GM23338 (cell line): Measurements from ENCODE around the gene NAA10. TPM values are rescaled to one million over a fixed set of nuclear protein-coding genes. Genes with fewer than 3 reads are reported as not detected.
A peak's percentile ranks its signal among the peaks of the same experiment; 100 is the strongest.

Source experiments
- ATAC-seq: fragments of 200-7000 bp; cut with Tn5 transposase; 3 replicates; pipeline ENCODE4 v1.9.1; 2020
- DNase-seq: peaks from one replicate; pipeline ENCODE4 v3.0.0-alpha.2; 2015; ENCODE audit warnings: low spot score
- H2AFZ ChIP-seq: fragments of 200-600 bp; sonication (generic); 2 replicates; pipeline ENCODE4 v1.8.0; 2016; ENCODE audit warnings: antibody characterized with exemption, mild to moderate bottlenecking, moderate library complexity
- H3F3A ChIP-seq: fragments of 200-600 bp; sonication (generic); replicated peaks from 2 replicates; pipeline ENCODE4 v1.8.0; 2017; ENCODE audit warnings: antibody characterized with exemption, mixed run types, low read depth
- H3K27ac ChIP-seq: fragments of 200-600 bp; sonication (generic); 2 replicates; pipeline ENCODE4 v1.6.1; 2016; ENCODE audit warnings: low read depth
- H3K27me3 ChIP-seq: fragments of 200-600 bp; sonication (generic); 2 replicates; pipeline ENCODE4 v1.8.0; 2016; ENCODE audit warnings: mild to moderate bottlenecking, mixed run types, moderate library complexity; ENCODE audit not compliant: insufficient read depth
- H3K36me3 ChIP-seq: fragments of 200-600 bp; sonication (generic); 2 replicates; pipeline ENCODE4 v1.8.0; 2016; ENCODE audit warnings: mild to moderate bottlenecking; ENCODE audit not compliant: insufficient read depth
- H3K4me1 ChIP-seq: fragments of 200-600 bp; sonication (generic); 2 replicates; pipeline ENCODE4 v1.8.0; 2016; ENCODE audit warnings: mild to moderate bottlenecking, moderate library complexity; ENCODE audit not compliant: insufficient read depth
- H3K4me2 ChIP-seq: fragments of 200-600 bp; sonication (generic); 2 replicates; pipeline ENCODE4 v1.7.1; 2017; ENCODE audit warnings: mixed run types
- H3K4me3 ChIP-seq: fragments of 200-600 bp; sonication (generic); 2 replicates; pipeline ENCODE4 v1.6.1; 2016; ENCODE audit warnings: mixed run types
- H3K79me2 ChIP-seq: fragments of 200-600 bp; sonication (generic); replicated peaks from 2 replicates; pipeline ENCODE4 v1.8.0; 2017; ENCODE audit warnings: mild to moderate bottlenecking; ENCODE audit not compliant: insufficient read depth
- H3K9me2 ChIP-seq: fragments of 200-600 bp; sonication (generic); 2 replicates; pipeline ENCODE4 v1.8.0; 2017; ENCODE audit not compliant: insufficient read depth
- H4K20me1 ChIP-seq: fragments of 200-600 bp; sonication (generic); replicated peaks from 2 replicates; pipeline ENCODE4 v1.8.0; 2017; ENCODE audit warnings: mild to moderate bottlenecking; ENCODE audit not compliant: insufficient read depth
- H3K27ac Mint-ChIP-seq: 2 replicates; pipeline ENCODE4 v1.8.0; 2020; ENCODE audit warnings: inconsistent platforms, mild to moderate bottlenecking, moderate library complexity, mixed read lengths
- H3K27me3 Mint-ChIP-seq: 3 replicates; pipeline ENCODE4 v1.8.0; 2022; ENCODE audit warnings: low read depth, mild to moderate bottlenecking, moderate library complexity, mixed read lengths, inconsistent platforms; ENCODE audit not compliant: insufficient read depth, poor library complexity
- H3K36me3 Mint-ChIP-seq: 3 replicates; pipeline ENCODE4 v1.8.0; 2021; ENCODE audit warnings: low read depth, mild to moderate bottlenecking, inconsistent platforms, moderate library complexity, mixed read lengths
- H3K4me1 Mint-ChIP-seq: 3 replicates; pipeline ENCODE4 v1.8.0; 2020; ENCODE audit warnings: mild to moderate bottlenecking, inconsistent platforms, mixed read lengths
- H3K4me3 Mint-ChIP-seq: 3 replicates; pipeline ENCODE4 v1.8.0; 2021; ENCODE audit warnings: moderate library complexity, mild to moderate bottlenecking, inconsistent platforms, mixed read lengths
- H3K9me3 Mint-ChIP-seq: 3 replicates; pipeline ENCODE4 v1.8.0; 2020; ENCODE audit warnings: moderate library complexity, mild to moderate bottlenecking, inconsistent platforms, mixed read lengths
- CREB1 ChIP-seq: fragments of 250-450 bp; sonication (Bioruptor Pico); IDR thresholded peaks from 2 replicates; pipeline ENCODE4 v1.5.0; 2020; ENCODE audit warnings: low read depth, mild to moderate bottlenecking, moderate library complexity
- CTCF ChIP-seq, 2 experiments: fragments of 200-600 bp in 1 of 2; sonication (generic) in 1 of 2; conservative IDR thresholded peaks; 2 replicates each; pipeline versions ENCODE4 v1.5.1 to v1.6.1; 2016 to 2017; ENCODE audit warnings: antibody characterized with exemption in 2 of 2, low read depth in 2 of 2, mild to moderate bottlenecking in 2 of 2, moderate library complexity in 1 of 2
- ETS1 ChIP-seq: IDR thresholded peaks from 2 replicates; pipeline ENCODE4 v1.6.1; 2016; ENCODE audit warnings: antibody characterized with exemption
- EZH2 ChIP-seq: fragments of 200-600 bp; sonication (generic); IDR thresholded peaks from one replicate; pipeline ENCODE4 v1.8.0; 2017; ENCODE audit warnings: antibody characterized with exemption, mild to moderate bottlenecking, low read depth; ENCODE audit not compliant: unreplicated experiment
- EZH2phosphoT487 ChIP-seq: fragments of 200-600 bp; sonication (generic); IDR thresholded peaks from one replicate; pipeline ENCODE4 v1.8.1; 2018; ENCODE audit warnings: antibody characterized with exemption; ENCODE audit not compliant: unreplicated experiment
- JUNB ChIP-seq: IDR thresholded peaks from one replicate; pipeline ENCODE4 v1.6.1; 2016; ENCODE audit warnings: antibody characterized with exemption; ENCODE audit not compliant: unreplicated experiment
- NANOG ChIP-seq: IDR thresholded peaks from 2 replicates; pipeline ENCODE4 v1.6.1; 2016; ENCODE audit warnings: antibody characterized with exemption, borderline replicate concordance
- POLR2AphosphoS5 ChIP-seq: IDR thresholded peaks from 2 replicates; pipeline ENCODE4 v1.6.1; 2016; ENCODE audit warnings: antibody characterized with exemption, low read depth
- REST ChIP-seq: IDR thresholded peaks from one replicate; pipeline ENCODE4 v1.6.1; 2018; ENCODE audit warnings: antibody characterized with exemption; ENCODE audit not compliant: unreplicated experiment
- STAT1 ChIP-seq: IDR thresholded peaks from one replicate; pipeline ENCODE4 v1.6.1; 2016; ENCODE audit warnings: antibody characterized with exemption; ENCODE audit not compliant: unreplicated experiment
- ZNF114 ChIP-seq: fragments of 250-450 bp; sonication (Bioruptor Pico); IDR thresholded peaks from 2 replicates; pipeline ENCODE4 v1.5.0; 2020; ENCODE audit warnings: mild to moderate bottlenecking, moderate library complexity
- ZNF331 ChIP-seq: fragments of 250-450 bp; sonication (Bioruptor Pico); IDR thresholded peaks from 2 replicates; pipeline ENCODE4 v1.5.0; 2020; ENCODE audit warnings: low read depth, mild to moderate bottlenecking, moderate library complexity
- ZNF462 ChIP-seq: fragments of 250-450 bp; sonication (Bioruptor Pico); IDR thresholded peaks from 2 replicates; pipeline ENCODE4 v1.5.0; 2020; ENCODE audit warnings: mild to moderate bottlenecking, moderate library complexity
- polyA plus RNA-seq: library from polyadenylated mRNA; unstranded; fragments of >200 nt; fragmentation: Nextera tagmentation; extraction: Ambion mirVana; gene quantifications from 2 replicates; pipeline ENCODE4 v1.2.1, GENCODE V29; 2016
- total RNA-seq: library from RNA; depleted of rRNA; stranded (reverse); fragments of >200 nt; shearing (Covaris generic); gene quantifications from 2 replicates; pipeline ENCODE4 v1.2.3, GENCODE V29; 2014

Gene NAA10
- total and polyA plus RNA-seq, 2 experiments from 2014 or later, result 136 to 145 TPM

GRCh38 chrX:153928846-153929245 is 6.0 kb downstream of the NAA10 start:
- H3K79me2 ChIP-seq, result peaks cover 5% of the 10 kb centered on the region
- no peaks in the 10 kb centered on the region for H3K27me3 ChIP-seq
- no peak for DNase-seq
- TF ChIP-seq NANOG (no peak), CTCF (conservative IDR thresholded peaks at IDR 0.05; ENCODE audit: low read depth in 2 of 2) (no peak), ZNF462 (CRISPR knock-in tag) (no peak), ZNF114 (CRISPR knock-in tag) (no peak), ETS1 (no peak), POLR2AphosphoS5 (no peak), JUNB (no peak), EZH2phosphoT487 (no peak), ZNF331 (CRISPR knock-in tag) (no peak), CREB1 (no peak), STAT1 (no peak), EZH2 (no peak), REST (no peak)
- Mint-ChIP-seq H3K27me3 (peaks cover 9% of the 10 kb centered on the region), H3K4me1 (peaks cover 18% of the 10 kb centered on the region), H3K27ac (peak overlapping the region; percentile 72; the same call in 1 of the 2 replicates), H3K36me3 (peaks cover 23% of the 10 kb centered on the region), H3K4me3 (peak overlapping the region; percentile 42; the same call in 1 of the 3 replicates), H3K9me3 (no peaks in the 10 kb centered on the region; the same call in 2 of the 3 replicates)
- H2AFZ ChIP-seq, result no peak overlapping the region
- no peak overlapping the region; the same call in 1 of the 2 replicates for H3K4me2 ChIP-seq
- no peaks in the 10 kb centered on the region; the same call in 1 of the 2 replicates for H4K20me1 ChIP-seq
- H3F3A ChIP-seq, result 0 out of 2 replicates have a peak, but pooled peaks cover 5% of the 10 kb centered on the region
- peaks cover 10% of the 10 kb centered on the region; the same call in 1 of the 2 replicates for H3K4me1 ChIP-seq
- H3K36me3 ChIP-seq, result no peaks in the 10 kb centered on the region
- ATAC-seq, result no peak
- no peak overlapping the region for H3K4me3 ChIP-seq
- H3K9me2 ChIP-seq, result no peaks in the 10 kb centered on the region
- H3K27ac ChIP-seq, result no peak overlapping the region
